GM18511 (cell line): ENCODE data around the gene CARD9.

ENCODE experiments used
- ATAC-seq: cut with Tn5 transposase; IDR thresholded peaks from one replicate; pipeline ENCODE4 v1.9.1; 2021; ENCODE audit warnings: mild to moderate bottlenecking, moderate library complexity; ENCODE audit not compliant: unreplicated experiment

The CARD9 gene

GRCh38 chr9:136337416-136338395, 35.8 kb downstream of the CARD9 start:
- ATAC-seq: no peak

GRCh38 chr9:136336881-136337280, 36.6 kb downstream of the CARD9 start:
- no peak for ATAC-seq

GRCh38 chr9:136336156-136336870, 37.2 kb downstream of the CARD9 start:
- no peak for ATAC-seq

DNA sequence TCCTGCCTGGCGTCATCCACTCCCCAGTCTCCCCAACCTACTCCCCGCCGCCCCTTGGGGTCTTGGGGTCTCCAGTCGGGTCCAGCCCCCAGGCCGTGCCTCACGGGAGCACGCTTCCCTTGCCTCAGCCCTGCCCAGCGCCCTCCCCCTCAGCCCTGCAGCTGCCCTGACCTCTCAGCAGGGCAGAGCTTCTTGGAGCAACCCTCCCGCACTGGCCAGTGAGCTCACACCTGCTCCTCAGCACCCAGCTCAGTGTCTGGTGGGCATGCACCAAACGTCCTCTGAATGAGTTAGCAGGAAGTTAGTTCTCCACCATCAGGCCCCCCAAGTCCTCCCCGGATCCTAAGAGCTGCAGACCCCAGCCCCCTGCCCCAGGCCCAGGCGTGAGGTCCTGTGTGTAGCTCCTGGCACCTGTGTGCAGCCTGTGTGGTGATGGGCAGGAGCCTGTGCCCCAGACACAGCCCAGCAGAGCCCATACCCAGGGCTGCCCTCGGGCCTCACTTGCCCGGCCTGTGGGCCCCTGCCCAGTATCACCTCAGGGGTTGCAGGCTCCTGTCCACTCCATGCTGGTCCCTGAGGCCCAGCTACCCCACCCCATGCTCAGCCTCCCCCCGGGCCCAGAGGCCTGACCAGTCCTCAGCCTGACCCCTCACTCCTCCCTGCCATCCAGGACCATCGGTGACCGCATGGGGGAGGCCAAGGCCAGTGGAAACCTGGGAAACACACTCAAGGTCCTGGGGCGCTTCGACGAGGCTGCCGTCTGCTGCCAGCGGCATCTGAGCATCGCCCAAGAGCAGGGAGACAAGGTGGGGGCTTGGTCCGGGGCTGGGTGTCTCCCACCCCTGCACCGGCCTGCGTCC, 37.9 kb downstream of the CARD9 start:
- ATAC-seq: no peak

DNA sequence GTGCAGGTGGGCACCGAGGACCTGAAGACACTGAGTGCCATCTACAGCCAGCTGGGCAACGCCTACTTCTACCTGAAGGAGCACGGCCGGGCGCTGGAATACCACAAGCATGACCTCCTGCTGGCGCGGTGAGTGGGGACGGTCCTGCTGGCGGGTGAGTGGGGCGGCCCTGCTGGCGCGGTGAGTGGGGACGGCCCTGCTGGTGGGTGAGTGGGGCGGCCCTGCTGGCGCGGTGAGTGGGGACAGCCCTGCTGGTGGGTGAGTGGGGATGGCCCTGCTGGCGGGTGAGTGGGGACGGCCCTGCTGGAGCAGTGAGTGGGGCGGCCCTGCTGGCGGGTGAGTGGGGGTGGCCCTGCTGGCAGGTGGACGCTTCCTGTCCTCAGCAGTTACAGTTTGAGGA, 38.9 kb downstream of the CARD9 start:
- ATAC-seq: no peak

- no peak for ATAC-seq
These were observed 40.0 kb downstream of the CARD9 start for GRCh38 chr9:136333486-136333885.

- ATAC-seq: no peak
These were observed 40.4 kb downstream of the CARD9 start for GRCh38 chr9:136333045-136333444.

- no peak for ATAC-seq
These were observed 40.9 kb downstream of the CARD9 start for GRCh38 chr9:136332482-136332983.

GRCh38 chr9:136331556-136332481, 41.6 kb downstream of the CARD9 start:
- ATAC-seq: no peak

GRCh38 chr9:136331030-136331429, 42.4 kb downstream of the CARD9 start:
- no peak for ATAC-seq

DNA sequence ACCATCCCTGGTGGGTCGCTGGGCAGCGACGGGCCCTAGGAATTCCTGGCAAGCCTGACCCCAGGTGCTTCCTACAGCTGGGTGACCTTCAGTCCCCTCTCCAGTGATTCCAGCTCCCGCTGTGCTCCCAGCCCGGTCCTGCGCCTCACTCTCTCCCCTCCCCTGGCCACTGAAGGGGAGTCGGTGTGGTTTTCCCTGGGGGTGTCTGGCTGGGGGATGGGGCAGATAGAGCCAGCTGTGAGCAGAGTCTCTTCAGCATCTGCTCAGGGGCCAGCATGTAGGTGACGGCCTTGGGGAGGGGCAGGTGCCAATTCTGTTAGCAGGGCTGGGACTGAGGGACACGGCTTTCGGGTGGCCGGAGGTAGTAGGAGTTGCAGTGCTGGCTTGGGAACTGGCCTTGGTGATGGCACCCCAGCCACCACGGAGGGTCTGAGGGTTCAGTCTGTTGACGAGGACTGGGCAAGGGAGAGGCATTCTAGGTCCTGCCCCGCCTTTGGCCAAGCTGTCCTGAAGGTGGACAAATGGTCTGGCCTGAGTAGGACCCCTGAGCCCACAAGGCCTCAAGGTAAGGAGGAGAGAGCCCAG, 43.0 kb downstream of the CARD9 start:
- ATAC-seq: no peak

DNA sequence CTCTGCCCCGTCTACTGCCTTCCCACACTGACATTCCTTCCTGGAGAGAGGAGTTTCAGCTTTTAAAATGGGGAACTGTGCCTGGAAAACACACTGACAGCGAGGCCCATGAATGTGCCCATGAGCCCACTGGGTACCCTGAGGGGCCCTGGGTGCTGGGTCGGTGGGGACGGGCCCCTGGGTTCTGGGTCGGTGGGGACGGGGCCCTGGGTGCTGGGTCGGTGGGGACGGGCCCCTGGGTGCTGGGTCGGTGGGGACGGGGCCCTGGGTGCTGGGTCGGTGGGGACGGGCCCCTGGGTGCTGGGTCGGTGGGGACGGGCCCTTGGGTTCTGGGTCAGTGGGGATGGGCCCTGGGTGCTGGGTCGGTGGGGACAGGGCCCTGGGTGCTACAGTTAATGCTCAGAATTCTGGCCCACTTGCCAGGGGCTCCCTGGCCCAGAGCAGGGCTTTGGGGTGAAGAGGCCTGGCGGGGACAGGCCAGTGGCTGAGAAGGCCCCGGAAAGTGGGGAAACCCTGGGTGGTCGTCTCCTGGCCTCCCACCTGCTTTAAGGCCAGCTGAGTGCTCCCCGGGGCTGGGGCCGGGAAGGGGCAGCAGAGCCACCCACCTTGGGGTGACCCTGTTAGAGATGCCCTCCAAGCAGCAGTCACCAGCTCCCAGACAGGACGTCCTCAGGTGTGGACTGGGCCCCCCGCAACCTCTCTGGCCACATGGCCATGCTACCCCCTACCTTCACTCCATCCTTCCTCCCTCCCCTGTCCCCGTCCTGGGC, 43.6 kb downstream of the CARD9 start:
- no peak for ATAC-seq

- ATAC-seq: no peak
These were observed 44.2 kb downstream of the CARD9 start for GRCh38 chr9:136329211-136329627.

DNA sequence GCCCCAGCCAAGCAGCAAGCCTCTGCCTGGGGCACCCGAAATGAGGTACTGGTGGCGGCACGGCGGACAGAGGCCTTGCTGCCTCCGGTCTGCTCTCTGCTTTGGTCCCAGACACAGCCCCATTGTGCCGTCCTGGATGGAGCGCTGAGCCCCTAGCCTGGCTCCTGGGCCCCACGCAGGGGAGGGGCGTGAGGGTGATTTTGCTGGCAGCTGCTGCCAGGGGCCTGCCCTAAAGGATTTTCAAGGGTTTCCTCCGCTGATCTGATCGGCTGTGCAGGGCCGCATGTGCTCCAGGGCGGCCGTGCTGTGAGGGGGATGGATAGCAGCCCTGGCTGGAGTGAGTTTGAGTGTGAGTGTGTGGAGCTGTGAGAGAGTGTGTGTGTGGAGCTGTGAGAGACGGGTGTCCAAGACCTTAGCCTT, 44.8 kb downstream of the CARD9 start:
- no peak for ATAC-seq

GRCh38 chr9:136328011-136328621, 45.4 kb downstream of the CARD9 start:
- ATAC-seq: no peak

DNA sequence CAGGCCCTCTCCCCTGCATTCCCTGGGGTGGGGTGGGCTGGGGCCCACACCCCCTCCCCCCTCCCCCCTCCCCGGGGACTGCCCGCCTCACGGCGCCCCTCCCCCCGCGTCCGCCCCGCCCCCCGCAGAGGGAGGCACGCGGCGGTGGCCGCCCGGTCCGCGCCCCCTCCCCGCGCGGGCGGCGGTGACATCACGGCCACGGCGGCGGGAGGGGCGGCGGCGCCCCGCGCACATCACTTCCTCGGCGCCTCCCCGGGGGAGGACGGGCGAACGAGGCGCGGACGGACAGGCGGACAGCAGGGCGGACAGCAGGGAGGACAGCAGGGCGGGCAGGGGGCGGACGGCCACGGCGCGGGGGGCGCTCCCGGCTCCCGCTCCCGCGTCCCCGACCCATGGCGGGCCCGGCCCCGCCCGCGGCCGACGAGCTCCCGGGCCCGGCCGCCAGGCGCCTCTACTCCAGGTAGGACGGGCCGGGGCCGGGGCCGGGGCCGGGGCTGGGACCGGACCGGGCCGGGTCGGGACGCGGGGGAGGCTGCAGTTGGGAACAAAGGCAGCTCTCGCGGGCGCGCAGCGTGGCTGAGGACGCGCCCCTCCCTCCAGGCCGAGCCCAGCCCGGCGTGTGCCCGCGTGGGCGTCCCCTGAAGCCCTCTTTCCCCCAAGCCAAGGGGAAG, 46.0 kb downstream of the CARD9 start, which contains the start of gene GPSM1:
GPSM1 (plus strand) TSS at position 236 of the 671 bp plus-strand sequence; CDS start at position 393, 157 bp downstream.
- ATAC-seq: no peak

DNA sequence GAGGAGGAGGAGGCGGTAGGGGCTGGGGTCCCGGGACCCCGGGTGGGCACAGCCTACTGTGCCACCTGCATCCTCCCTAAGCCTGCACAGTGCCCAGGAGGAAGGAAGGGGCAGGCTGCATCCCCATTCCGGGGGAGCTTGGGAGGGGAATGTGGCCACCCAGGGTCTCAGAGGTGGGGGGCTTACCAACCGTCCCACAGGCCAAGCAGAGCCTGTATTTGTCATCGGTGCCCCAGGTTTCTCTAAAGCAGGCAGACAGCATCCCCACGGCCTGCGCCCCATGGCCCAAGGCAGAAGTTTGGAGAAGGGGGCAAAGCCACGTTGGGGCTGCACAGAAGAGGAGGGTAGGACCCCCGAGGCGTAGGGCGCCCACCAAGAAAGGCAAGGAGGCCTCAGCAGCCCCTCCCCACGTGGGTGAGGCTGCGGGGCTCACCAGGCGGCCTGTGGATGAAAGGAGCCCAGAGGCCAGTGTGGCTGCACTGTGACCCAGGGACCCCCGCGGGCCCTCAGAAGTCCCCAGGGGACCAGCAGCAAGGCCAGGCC, 46.6 kb downstream of the CARD9 start:
- no peak for ATAC-seq
